Activated CD4-positive, alpha-beta memory T cell treated with anti-CD3 and anti-CD28 coated beads for 36 hours (primary cell): ENCODE results near the gene CYP2C19. TPM values are rescaled to one million over a fixed set of nuclear protein-coding genes. Genes with fewer than 3 reads are reported as not detected.
"Not testable (repeated sequence)": the region's sequence is repeated elsewhere in the genome, so short reads cannot be mapped to it uniquely, and the experiment has no call there.

Source experiments
- CTCF ChIA-PET: fragments of 350-600 bp; sonication (Branson Sonifier 250); formaldehyde crosslinking; loops from one replicate; lab custom pipeline; 2021; ENCODE audit warnings: antibody characterized with exemption, inconsistent platforms; lab: Charles Lee
- POLR2A ChIA-PET: fragments of 350-600 bp; sonication (Branson Sonifier 250); formaldehyde crosslinking; loops from one replicate; lab custom pipeline; 2021; ENCODE audit warnings: antibody characterized with exemption; lab: Charles Lee
- DNase-seq: peaks from one replicate; pipeline ENCODE4 v3.0.0-alpha.2; 2020
- H3K27ac Mint-ChIP-seq: one replicate; pipeline ENCODE4 v1.8.0; 2021; ENCODE audit warnings: mixed read lengths
- H3K27me3 Mint-ChIP-seq: one replicate; pipeline ENCODE4 v1.8.0; 2021; ENCODE audit warnings: mixed read lengths
- H3K36me3 Mint-ChIP-seq: one replicate; pipeline ENCODE4 v1.8.0; 2021; ENCODE audit warnings: mixed read lengths
- H3K4me1 Mint-ChIP-seq: one replicate; pipeline ENCODE4 v1.8.0; 2021; ENCODE audit warnings: low read depth, mixed read lengths
- H3K4me3 Mint-ChIP-seq: one replicate; pipeline ENCODE4 v1.8.0; 2021; ENCODE audit warnings: mild to moderate bottlenecking, mixed read lengths
- H3K9me3 Mint-ChIP-seq: one replicate; pipeline ENCODE4 v1.8.0; 2021; ENCODE audit warnings: mixed read lengths
- intact Hi-C: fragments of 100-400 bp; cut with micrococcal nuclease; formaldehyde crosslinking; loops from one replicate; pipeline ENCODE4 v1.15.1; 2023
- total RNA-seq, 2 experiments: library from RNA; stranded (reverse); gene quantifications; one replicate each; pipeline ENCODE4 v1.2.3, GENCODE V29; 2021

The CYP2C19 gene
- total RNA-seq, 2 experiments from 2014 or later: 0.52 to 0.53 TPM

DNA sequence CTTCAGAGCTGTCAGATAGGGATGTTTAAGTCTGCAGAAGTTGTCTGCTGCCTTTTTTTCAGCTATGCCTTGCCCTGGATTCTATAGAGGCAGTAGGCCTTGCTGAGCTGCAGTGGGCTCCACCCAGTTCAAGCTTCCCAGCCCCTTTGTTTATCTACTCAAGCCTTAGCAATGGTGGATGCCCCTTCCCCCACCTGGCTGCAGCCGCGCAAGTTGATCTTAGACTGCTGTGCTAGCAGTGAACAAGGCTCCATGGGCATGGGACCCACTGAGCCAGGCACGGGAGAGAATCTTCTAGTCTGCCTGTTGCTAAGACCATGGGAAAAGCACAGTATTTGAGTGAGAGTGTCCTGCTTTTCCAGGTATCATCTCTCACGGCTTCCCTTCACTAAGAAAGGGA is 38.1 kb downstream of the CYP2C19 start:
- CTCF ChIA-PET, H3K36me3 Mint-ChIP-seq, H3K27ac Mint-ChIP-seq, intact Hi-C loops, POLR2A ChIA-PET, H3K4me3 Mint-ChIP-seq, DNase-seq, H3K4me1 Mint-ChIP-seq, H3K27me3 Mint-ChIP-seq: not testable (repeated sequence)
- H3K9me3 Mint-ChIP-seq: peaks cover 25% of the 10 kb centered on the region

DNA sequence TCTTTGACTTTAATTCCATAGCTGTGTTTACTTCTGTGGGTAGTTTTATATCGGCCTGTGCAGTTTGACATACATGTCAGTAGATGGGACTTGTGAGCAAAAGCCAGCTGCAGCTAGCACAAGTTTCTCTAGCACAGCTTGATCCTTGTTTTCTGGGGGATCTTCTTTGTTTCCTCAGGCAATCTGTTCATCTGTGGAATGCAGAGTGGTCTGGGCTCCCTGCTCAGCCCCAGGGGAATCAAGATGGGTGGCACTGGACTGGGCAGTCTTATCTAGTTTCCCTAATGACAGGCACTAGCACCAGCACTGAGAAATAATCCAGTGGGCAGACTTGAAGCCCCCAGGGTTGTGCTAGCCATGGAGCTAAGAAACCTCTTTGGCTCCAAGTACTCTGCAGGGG is 40.8 kb downstream of the CYP2C19 start:
- intact Hi-C loops: no loop called here
- no peak overlapping the region for H3K27ac Mint-ChIP-seq
- POLR2A ChIA-PET: no interaction called here
- DNase-seq: no peak
- H3K4me3 Mint-ChIP-seq: no peak overlapping the region
- peaks cover 9% of the 10 kb centered on the region for H3K9me3 Mint-ChIP-seq
- H3K36me3 Mint-ChIP-seq: no peaks in the 10 kb centered on the region
- H3K27me3 Mint-ChIP-seq: peaks cover 2% of the 10 kb centered on the region
- no peaks in the 10 kb centered on the region for H3K4me1 Mint-ChIP-seq
- CTCF ChIA-PET: no interaction called here

DNA sequence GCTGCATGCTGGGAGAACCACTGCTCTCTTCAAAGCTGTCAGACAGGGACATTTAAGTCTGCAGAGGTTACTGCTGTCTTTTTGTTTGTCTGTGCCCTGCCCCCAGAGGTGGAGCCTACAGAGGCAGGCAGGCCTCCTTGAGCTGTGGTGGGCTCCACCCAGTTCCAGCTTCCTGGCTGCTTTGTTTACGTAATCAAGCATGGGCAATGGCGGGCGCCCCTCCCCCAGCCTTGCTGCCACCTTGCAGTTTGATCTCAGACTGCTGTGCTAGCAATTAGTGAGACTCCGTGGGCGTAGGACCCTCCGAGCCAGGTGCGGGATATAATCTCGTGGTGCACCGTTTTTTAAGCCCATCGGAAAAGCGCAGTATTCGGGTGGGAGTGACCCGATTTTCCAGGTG is 67.5 kb downstream of the CYP2C19 start:
- H3K4me3 Mint-ChIP-seq, DNase-seq, CTCF ChIA-PET, POLR2A ChIA-PET, H3K27me3 Mint-ChIP-seq, intact Hi-C loops, H3K36me3 Mint-ChIP-seq, H3K4me1 Mint-ChIP-seq, H3K27ac Mint-ChIP-seq: not testable (repeated sequence)
- H3K9me3 Mint-ChIP-seq: peaks cover 23% of the 10 kb centered on the region

DNA sequence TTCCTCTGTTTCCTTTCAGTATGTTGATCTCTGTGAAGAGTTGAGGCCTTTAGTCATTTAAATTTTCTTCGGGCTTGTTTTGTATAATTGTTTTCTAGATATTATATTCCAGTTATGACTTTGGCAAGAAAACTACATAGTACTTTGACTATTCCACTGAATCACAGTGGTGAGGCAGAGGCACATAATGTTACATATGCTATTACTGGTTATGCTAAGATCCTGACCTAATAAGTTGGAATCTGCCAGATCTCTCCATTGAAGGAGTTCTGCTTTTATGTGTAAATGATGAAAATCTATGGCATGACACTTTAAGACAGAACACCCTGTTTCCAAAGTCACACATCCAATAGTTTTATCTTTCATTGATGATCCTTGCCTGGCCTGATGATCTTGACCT is 83.7 kb downstream of the CYP2C19 start:
- Mint-ChIP-seq H3K27me3 (no peaks in the 10 kb centered on the region), H3K4me1 (no peaks in the 10 kb centered on the region), H3K4me3 (no peak overlapping the region), H3K9me3 (no peaks in the 10 kb centered on the region), H3K36me3 (no peaks in the 10 kb centered on the region), H3K27ac (no peak overlapping the region)
- intact Hi-C loops: no loop called here
- ChIA-PET POLR2A (no interaction called here), CTCF (no interaction called here)
- no peak for DNase-seq

DNA sequence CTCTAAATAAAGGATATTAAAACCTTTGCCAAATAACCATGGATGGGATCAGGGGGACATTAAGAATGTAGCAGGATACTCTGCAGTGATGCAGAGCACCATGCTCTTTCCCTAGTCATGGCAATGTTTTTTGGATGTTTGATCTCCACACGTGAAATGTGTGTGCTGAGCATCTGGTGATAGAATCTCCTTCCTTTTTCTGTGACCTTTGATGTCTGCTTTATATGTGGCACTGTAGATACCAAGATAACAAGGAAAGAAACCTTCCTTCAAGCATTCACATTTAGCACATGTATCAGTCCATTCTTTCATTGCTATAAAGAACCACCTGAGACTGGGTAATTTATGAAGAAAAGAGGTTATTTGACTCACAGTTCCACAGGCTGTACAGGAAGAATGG is 88.3 kb downstream of the CYP2C19 start:
- no peaks in the 10 kb centered on the region for H3K27me3 Mint-ChIP-seq
- no peaks in the 10 kb centered on the region for H3K36me3 Mint-ChIP-seq
- DNase-seq: no peak
- no peak overlapping the region for H3K27ac Mint-ChIP-seq
- intact Hi-C loops: no loop called here
- ChIA-PET CTCF (no interaction called here), POLR2A (no interaction called here)
- H3K4me1 Mint-ChIP-seq: no peaks in the 10 kb centered on the region
- H3K4me3 Mint-ChIP-seq: no peak overlapping the region
- H3K9me3 Mint-ChIP-seq: no peaks in the 10 kb centered on the region

DNA sequence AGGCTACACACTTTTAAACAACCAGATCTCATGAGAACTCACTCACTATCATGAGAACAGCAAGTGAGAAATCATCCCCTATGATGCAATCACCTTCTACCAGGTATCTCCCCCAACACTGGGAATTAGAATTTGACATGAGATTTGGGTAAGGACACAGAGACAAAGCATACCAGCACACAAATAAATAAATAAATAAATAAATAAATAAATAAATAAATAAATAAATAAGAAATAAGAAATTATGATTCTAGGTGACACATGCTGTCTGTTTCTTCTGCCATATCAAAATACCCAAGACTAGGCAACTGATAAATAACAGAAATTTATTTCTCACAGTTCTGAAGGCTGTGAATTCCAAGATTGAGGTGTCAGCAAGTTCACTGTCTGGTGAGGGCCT is 88.8 kb downstream of the CYP2C19 start:
- H3K36me3 Mint-ChIP-seq: no peaks in the 10 kb centered on the region
- H3K4me3 Mint-ChIP-seq: no peak overlapping the region

DNA sequence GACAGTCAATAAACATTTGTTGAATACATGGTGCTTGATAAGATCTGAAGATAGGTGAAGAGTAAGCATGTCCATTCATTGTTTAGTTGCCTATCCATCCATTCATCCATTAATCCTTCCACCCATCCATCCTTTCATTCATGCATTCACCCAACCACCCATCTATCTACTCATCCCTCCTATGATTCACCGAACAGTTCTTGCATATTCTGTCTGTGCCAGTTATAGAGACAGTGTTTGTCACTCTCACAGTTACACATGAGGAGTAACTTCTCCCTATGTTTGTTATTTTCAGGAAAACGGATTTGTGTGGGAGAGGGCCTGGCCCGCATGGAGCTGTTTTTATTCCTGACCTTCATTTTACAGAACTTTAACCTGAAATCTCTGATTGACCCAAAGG is 90.0 kb downstream of the CYP2C19 start:
- DNase-seq: no peak

More for the DNA sequence above, 88.8 kb downstream of the CYP2C19 start:
- no peak for DNase-seq
- H3K9me3 Mint-ChIP-seq: no peaks in the 10 kb centered on the region
- POLR2A ChIA-PET: no interaction called here
- CTCF ChIA-PET: no interaction called here
- H3K27me3 Mint-ChIP-seq: no peaks in the 10 kb centered on the region
- no peaks in the 10 kb centered on the region for H3K4me1 Mint-ChIP-seq
- intact Hi-C loops: no loop called here
- no peak overlapping the region for H3K27ac Mint-ChIP-seq

DNA sequence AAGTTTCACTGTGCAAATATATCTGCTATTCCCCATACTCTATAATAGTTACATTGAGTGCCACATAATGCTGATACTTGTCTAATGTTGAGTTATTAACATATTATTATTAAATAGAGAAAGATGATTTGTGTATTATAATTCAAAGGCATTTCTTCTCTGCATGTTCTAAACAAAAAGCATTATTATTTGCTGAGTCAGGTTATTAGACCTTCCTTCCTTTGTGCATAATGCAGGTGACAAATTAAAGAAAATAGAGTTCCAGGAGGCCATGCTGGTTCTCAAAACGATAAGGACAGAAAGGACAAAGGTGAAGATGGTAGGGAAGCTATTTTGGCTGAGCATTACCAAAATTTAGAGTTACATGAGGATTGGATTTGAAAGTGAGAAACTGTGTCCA is 90.6 kb downstream of the CYP2C19 start:
- ChIA-PET POLR2A (no interaction called here), CTCF (no interaction called here)
- intact Hi-C loops: no loop called here
- Mint-ChIP-seq H3K36me3 (no peaks in the 10 kb centered on the region), H3K27ac (no peak overlapping the region), H3K4me1 (no peaks in the 10 kb centered on the region), H3K27me3 (no peaks in the 10 kb centered on the region), H3K9me3 (no peaks in the 10 kb centered on the region), H3K4me3 (no peak overlapping the region)
- no peak for DNase-seq

More for the DNA sequence above, 90.0 kb downstream of the CYP2C19 start:
- Mint-ChIP-seq H3K4me1 (no peaks in the 10 kb centered on the region), H3K27me3 (no peaks in the 10 kb centered on the region), H3K36me3 (no peaks in the 10 kb centered on the region), H3K9me3 (no peaks in the 10 kb centered on the region), H3K4me3 (no peak overlapping the region), H3K27ac (no peak overlapping the region)
- ChIA-PET POLR2A (no interaction called here), CTCF (no interaction called here)
- intact Hi-C loops: no loop called here

DNA sequence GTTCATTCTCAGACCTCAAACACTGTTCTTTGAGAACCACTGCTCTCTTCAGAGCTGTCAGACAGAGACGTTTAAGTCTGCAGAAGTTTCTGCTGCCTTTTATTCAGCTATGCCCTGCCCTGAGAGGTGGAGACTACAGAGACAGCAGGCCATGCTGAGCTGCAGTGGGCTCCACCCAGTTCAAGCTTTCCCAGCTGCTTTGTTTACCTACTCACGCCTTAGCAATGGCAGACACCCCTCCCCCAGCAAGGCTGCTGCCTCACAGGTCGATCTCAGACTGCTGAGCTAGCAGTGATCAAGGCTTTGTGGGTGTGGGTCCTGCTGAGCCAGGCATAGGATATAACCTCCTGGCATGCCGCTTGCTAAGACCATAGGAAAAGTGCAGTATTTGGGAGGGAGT is 95.5 kb downstream of the CYP2C19 start:
- DNase-seq: no peak
- Mint-ChIP-seq H3K27ac (no peak overlapping the region), H3K27me3 (no peaks in the 10 kb centered on the region), H3K4me3 (no peak overlapping the region), H3K36me3 (no peaks in the 10 kb centered on the region), H3K4me1 (no peaks in the 10 kb centered on the region), H3K9me3 (no peaks in the 10 kb centered on the region)
- intact Hi-C loops: no loop called here
- CTCF ChIA-PET: no interaction called here
- POLR2A ChIA-PET: no interaction called here

DNA sequence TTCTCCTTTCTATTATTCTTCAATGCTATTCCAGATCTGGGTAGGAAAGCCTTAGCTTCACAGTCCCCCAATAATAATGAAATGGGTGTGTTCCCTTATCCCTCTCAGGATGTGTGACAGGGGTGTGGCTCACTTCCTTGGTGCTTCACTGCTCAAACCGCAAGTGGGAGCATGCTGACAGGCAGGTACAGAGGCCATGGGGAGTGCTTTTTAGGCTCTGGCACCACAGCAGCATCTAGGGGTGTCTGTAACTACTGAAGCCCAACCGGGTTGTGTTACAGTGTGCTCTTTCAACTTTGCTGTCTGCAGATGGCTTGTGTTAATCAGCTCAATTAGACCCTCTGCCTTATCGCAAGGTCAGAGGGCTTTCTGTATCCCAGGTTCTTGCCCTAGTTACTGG is 96.6 kb downstream of the CYP2C19 start:
- ChIA-PET CTCF (no interaction called here), POLR2A (no interaction called here)
- H3K27ac Mint-ChIP-seq: no peak overlapping the region

DNA sequence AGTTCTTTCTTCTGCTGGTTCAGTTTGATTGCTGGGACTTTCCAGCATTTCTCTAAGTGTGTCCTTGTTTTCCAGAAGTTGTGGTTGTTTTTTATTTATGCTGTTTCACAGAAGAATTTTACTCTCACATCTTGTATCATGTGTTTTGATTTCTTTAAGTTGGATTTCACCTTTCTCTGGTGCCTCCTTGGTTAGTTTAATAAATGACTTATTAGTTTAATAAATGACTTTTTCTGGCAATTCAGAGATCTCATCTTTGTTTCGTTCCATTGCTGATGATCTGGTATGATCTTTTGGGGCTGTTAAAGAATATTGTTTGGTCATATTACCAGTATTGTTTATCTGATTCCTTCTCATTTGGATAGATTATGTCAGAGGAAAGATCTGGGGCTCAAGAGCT is 116.2 kb downstream of the CYP2C19 start:
- Mint-ChIP-seq H3K4me1 (no peaks in the 10 kb centered on the region), H3K27ac (no peak overlapping the region), H3K4me3 (no peak overlapping the region), H3K27me3 (no peaks in the 10 kb centered on the region), H3K36me3 (no peaks in the 10 kb centered on the region), H3K9me3 (peaks cover 3% of the 10 kb centered on the region)
- ChIA-PET CTCF (no interaction called here), POLR2A (no interaction called here)
- DNase-seq: no peak
- intact Hi-C loops: no loop called here

More for the DNA sequence above, 96.6 kb downstream of the CYP2C19 start:
- Mint-ChIP-seq H3K4me1 (no peaks in the 10 kb centered on the region), H3K9me3 (peaks cover 9% of the 10 kb centered on the region), H3K27me3 (no peaks in the 10 kb centered on the region), H3K4me3 (no peak overlapping the region), H3K36me3 (no peaks in the 10 kb centered on the region)
- intact Hi-C loops: no loop called here
- no peak for DNase-seq

DNA sequence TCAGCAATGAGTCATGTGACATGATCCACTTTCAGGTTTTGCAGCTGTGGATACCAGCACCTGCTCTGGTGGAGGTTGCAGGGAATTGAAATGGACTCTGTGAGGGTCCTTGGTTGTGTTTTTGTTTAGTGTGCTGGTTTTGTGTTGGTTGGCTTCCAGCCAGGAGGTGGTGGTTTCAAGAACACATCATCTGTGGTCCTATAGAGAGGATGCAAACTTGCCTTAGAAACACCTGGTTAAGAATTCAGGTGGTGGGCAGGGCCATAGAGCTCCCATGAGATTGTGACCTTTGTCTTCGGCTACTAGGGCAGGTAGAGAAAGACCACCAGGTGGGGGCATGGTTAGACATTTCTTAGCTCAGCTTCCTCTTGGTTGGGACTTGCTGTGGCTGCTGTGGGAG is 116.7 kb downstream of the CYP2C19 start:
- no peak for DNase-seq
- intact Hi-C loops: no loop called here
- Mint-ChIP-seq H3K36me3 (no peaks in the 10 kb centered on the region), H3K4me1 (no peaks in the 10 kb centered on the region), H3K27ac (no peak overlapping the region), H3K4me3 (no peak overlapping the region), H3K27me3 (no peaks in the 10 kb centered on the region), H3K9me3 (peaks cover 3% of the 10 kb centered on the region)
- CTCF ChIA-PET: interaction anchor here (0.5 kb wide), 1 partner anchor 457 kb away, joined by 3 read pairs; no protein-coding TSS in a partner anchor
- POLR2A ChIA-PET: no interaction called here

DNA sequence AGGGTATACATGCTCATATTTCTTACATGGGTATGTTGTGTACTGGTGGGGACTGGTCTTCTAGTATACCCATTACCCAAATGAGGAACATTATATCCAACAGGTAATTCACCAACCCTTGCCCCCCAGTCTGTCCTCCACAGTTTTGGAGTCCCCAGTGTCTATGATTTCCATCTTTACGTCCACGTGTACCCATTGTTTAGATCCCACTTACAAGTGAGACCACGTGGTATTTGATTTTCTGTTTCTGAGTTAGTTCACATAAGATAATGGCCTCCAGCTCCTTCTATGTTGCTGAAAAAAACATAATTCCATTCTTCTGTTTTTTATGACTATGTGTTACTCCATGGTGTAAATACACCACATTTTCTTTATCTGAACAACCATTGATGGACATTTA is 126.6 kb downstream of the CYP2C19 start:
- H3K27ac Mint-ChIP-seq: no peak overlapping the region
- H3K27me3 Mint-ChIP-seq: no peaks in the 10 kb centered on the region
- ChIA-PET POLR2A (no interaction called here), CTCF (no interaction called here)
- DNase-seq: no peak
- H3K4me1 Mint-ChIP-seq: no peaks in the 10 kb centered on the region
- no peaks in the 10 kb centered on the region for H3K9me3 Mint-ChIP-seq
- H3K4me3 Mint-ChIP-seq: no peak overlapping the region
- intact Hi-C loops: no loop called here
- H3K36me3 Mint-ChIP-seq: no peaks in the 10 kb centered on the region
